D341Med (cell line): ENCODE results near the gene PAQR6.
A peak's percentile ranks its signal among the peaks of the same experiment; 100 is the strongest.
"Not testable (repeated sequence)": the region's sequence is repeated elsewhere in the genome, so short reads cannot be mapped to it uniquely, and the experiment has no call there.

Experiments
- DNase-seq: peaks from one replicate; pipeline ENCODE4 v3.0.0; 2012; ENCODE audit warnings: low spot score

PAQR6 gene

GRCh38 chr1:156230473-156230837, 17.4 kb downstream of the PAQR6 start:
- no peak for DNase-seq

- no peak for DNase-seq
Observed at GRCh38 chr1:156229809-156230472, 17.9 kb downstream of the PAQR6 start.

DNA sequence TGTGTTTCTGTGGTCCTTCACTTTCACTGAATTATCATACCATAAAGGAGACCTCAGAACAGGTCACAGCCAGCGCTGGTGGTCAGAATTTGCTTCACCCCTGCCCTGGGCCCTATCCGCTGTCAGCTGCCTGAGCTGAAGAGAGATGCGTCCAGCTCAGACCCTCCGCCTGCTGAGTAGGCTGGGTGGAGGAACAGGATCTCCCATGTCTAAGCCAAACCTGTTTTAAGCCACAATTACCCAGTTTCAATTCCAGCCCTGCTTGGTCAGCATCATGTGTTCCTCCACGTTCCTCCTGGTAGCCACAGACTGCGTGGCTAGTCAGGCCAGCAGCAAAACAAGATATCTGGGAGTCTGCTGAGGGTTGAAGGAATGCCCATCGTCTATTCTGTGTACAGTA, 19.4 kb downstream of the PAQR6 start:
- no peak for DNase-seq

- no peak for DNase-seq
Observed at GRCh38 chr1:156226782-156227181, 21.1 kb downstream of the PAQR6 start.

- no peak for DNase-seq
Observed at GRCh38 chr1:156226116-156226538, 21.7 kb downstream of the PAQR6 start.

GRCh38 chr1:156225677-156226014, 22.2 kb downstream of the PAQR6 start:
- DNase-seq: no peak

GRCh38 chr1:156221986-156222692, 25.7 kb downstream of the PAQR6 start:
- DNase-seq: no peak

GRCh38 chr1:156220226-156220625, 27.6 kb downstream of the PAQR6 start:
- no peak for DNase-seq

- DNase-seq: no peak
Observed at GRCh38 chr1:156217871-156218270, 30.0 kb downstream of the PAQR6 start.

GRCh38 chr1:156216361-156217086, 31.3 kb downstream of the PAQR6 start:
- DNase-seq: not testable (repeated sequence)

GRCh38 chr1:156214024-156214748, 33.7 kb downstream of the PAQR6 start:
- DNase-seq: no peak

GRCh38 chr1:156213644-156213966, 34.3 kb downstream of the PAQR6 start:
- DNase-seq: no peak

GRCh38 chr1:156212833-156213643, 34.8 kb downstream of the PAQR6 start, which contains the start of gene PMF1:
Gene PMF1, plus strand, starts transcription at chr1:156213007. Its CDS starts 9 bp downstream, at chr1:156213016.
- DNase-seq: peak; percentile 100

- DNase-seq: no peak
Observed at GRCh38 chr1:156212130-156212529, 35.7 kb downstream of the PAQR6 start.

DNA sequence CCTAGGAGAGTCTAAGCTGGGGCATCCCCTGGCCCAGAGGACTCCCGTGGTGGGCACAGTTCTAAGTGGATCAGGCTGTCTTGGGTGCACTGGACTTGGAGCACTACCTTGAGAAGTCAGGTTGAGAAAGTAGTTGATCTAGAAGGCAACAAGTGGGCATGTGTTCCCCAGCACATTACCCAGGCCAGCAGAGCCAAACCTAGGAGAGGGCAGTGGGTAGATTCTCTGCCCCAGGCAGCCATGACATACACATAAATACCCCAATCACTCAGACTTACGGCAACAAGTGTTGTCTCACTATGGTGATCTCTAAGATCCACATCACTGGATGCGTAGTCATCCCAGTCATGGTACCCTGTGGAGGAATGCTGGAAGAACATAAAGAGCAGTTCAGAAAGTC, 36.6 kb downstream of the PAQR6 start:
- no peak for DNase-seq

- DNase-seq: no peak
Observed at GRCh38 chr1:156204686-156205085, 43.2 kb downstream of the PAQR6 start.

GRCh38 chr1:156203331-156203730, 44.5 kb downstream of the PAQR6 start:
- no peak for DNase-seq

DNA sequence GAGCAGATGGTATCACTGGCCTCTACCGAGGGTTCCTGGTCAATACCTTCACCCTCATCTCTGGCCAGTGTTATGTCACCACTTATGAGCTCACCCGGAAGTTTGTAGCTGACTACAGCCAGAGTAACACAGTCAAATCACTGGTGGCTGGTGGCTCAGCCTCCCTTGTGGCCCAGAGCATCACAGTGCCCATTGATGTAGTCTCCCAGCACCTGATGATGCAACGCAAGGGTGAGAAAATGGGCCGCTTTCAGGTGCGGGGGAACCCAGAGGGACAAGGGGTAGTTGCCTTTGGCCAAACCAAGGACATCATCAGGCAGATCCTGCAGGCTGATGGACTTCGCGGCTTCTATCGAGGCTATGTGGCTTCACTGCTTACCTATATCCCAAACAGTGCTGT, 47.8 kb downstream of the PAQR6 start:
- DNase-seq: no peak

- DNase-seq: no peak
Observed at GRCh38 chr1:156198831-156199349, 49.0 kb downstream of the PAQR6 start.

DNA sequence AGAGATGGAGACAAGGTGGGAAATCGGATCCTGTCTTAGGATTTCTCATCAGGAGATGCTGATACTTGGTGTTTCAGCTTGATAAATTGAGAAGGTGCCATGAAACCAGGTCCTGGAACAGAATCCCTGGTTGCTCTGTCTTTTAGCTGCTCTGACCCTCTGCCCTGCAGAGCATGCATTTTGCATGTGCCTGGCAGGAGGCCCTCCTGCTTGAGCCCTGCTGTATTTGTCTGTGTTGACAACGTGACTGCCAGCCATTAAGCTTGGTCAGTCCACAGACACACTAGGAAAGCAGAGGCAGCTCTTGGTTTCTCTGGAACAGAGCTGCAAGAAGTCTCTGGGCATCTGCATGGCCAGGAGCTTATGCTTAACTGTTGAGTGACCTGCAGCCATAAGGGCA, 51.4 kb downstream of the PAQR6 start:
- DNase-seq: no peak

- DNase-seq: no peak
Observed at GRCh38 chr1:156195853-156196252, 52.0 kb downstream of the PAQR6 start.

DNA sequence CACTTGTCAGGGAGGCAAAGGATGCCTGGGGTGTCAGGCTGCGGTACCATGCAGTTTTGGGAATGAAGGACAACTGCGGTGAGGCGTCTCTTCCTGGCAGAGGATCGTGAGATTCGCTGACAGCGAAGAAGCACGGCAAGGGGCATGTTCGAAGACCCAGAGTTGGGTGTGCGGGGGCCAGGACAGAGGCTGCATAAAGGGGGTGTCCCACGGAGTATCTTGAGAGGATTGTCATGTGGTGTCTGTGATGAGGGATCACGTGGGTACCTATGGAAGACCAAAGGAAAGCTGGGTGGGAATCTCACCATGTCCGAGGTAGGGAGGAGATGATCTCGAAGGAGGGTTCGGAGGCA, 53.6 kb downstream of the PAQR6 start:
- DNase-seq: no peak
